Cardiac fibroblast (primary cell): ENCODE results near the gene LRFN2.

Experiments
- DNase-seq, 2 donors: peaks; one replicate each; pipeline versions ENCODE4 v3.0.0 to v3.0.0-alpha.2; 2010; ENCODE audit warnings: low read depth in 2 of 2
- H3K4me3 ChIP-seq, 2 donors: replicated peaks in 1 of 2; 1 replicate in 1 of 2; 2 replicates in 1 of 2; pipeline ENCODE4 v1.5.1; 2011; ENCODE audit warnings: low read depth in 2 of 2, low read length in 2 of 2, mild to moderate bottlenecking in 2 of 2, moderate library complexity in 1 of 2
- TF ChIP-seq, protein P1 (sequence below): IDR thresholded peaks from one replicate; pipeline ENCODE4 v1.5.1; 2011; ENCODE audit warnings: low read depth, mild to moderate bottlenecking, low read length, inconsistent platforms

Gene LRFN2

DNA sequence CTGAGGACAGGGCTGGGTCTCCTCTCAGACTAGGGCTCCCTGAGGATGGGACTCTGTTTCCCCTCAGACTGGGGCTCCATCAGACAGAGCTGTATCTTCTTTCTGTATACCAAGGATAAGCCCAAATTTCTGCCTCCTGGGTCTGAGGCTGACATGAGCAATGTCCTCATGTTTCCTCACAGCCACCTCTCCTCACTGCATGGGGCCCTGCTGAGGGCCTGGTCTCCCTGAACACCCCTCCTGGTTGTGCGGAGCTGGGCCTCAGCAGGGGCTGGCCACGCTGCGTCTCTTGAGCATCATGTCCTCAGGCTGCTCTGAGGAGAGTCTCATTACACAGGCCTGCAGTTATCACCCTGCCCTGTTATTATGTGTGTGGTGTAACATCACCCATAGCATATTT is 144.6 kb downstream of the LRFN2 start:
- no peak for DNase-seq
- no peak overlapping the region for H3K4me3 ChIP-seq
- TF ChIP-seq, protein P1, sequence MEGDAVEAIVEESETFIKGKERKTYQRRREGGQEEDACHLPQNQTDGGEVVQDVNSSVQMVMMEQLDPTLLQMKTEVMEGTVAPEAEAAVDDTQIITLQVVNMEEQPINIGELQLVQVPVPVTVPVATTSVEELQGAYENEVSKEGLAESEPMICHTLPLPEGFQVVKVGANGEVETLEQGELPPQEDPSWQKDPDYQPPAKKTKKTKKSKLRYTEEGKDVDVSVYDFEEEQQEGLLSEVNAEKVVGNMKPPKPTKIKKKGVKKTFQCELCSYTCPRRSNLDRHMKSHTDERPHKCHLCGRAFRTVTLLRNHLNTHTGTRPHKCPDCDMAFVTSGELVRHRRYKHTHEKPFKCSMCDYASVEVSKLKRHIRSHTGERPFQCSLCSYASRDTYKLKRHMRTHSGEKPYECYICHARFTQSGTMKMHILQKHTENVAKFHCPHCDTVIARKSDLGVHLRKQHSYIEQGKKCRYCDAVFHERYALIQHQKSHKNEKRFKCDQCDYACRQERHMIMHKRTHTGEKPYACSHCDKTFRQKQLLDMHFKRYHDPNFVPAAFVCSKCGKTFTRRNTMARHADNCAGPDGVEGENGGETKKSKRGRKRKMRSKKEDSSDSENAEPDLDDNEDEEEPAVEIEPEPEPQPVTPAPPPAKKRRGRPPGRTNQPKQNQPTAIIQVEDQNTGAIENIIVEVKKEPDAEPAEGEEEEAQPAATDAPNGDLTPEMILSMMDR = no peak

DNA sequence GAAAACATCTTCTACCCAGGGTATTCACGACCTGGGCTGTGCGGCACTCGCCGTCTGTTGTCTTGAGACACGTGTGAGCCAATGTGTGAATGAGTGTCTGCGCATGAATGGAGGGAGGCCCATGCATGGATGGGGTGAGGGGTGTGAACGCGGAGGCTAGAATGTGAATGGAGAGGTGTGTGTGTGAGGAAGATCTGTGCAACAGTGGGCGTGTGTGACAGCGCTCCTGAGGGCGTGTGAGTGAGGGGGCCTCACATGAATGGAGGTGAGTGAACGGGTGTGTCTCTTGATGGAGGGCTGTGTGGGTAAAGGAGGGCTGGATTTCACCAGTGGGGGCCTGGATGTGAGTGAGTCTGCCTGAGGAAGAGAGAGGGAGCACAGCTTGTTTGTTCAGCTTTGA is 146.0 kb downstream of the LRFN2 start:
- no peak overlapping the region for H3K4me3 ChIP-seq
- TF ChIP-seq, protein P1 = no peak
- DNase-seq = no peak

DNA sequence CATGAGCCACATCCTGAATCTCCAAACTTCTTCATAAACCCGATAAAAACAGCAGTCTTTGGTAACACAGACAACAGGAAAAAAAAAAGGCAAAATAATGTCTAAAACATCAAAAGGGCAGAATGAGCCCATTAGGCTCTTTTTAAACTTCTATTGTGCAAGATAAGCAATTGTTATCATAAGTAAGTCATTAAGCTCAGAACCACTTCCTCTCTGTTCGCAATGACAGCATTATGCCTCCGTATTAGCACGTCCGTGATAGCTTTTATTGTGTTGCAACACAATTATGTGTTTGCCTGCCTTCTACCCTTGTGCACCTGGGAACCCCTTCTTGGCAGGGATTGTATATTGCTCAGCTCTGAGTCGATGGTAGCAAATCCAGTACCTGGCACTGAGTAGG is 147.1 kb downstream of the LRFN2 start:
- TF ChIP-seq, protein P1 = no peak
- H3K4me3 ChIP-seq = no peak overlapping the region
- no peak for DNase-seq

DNA sequence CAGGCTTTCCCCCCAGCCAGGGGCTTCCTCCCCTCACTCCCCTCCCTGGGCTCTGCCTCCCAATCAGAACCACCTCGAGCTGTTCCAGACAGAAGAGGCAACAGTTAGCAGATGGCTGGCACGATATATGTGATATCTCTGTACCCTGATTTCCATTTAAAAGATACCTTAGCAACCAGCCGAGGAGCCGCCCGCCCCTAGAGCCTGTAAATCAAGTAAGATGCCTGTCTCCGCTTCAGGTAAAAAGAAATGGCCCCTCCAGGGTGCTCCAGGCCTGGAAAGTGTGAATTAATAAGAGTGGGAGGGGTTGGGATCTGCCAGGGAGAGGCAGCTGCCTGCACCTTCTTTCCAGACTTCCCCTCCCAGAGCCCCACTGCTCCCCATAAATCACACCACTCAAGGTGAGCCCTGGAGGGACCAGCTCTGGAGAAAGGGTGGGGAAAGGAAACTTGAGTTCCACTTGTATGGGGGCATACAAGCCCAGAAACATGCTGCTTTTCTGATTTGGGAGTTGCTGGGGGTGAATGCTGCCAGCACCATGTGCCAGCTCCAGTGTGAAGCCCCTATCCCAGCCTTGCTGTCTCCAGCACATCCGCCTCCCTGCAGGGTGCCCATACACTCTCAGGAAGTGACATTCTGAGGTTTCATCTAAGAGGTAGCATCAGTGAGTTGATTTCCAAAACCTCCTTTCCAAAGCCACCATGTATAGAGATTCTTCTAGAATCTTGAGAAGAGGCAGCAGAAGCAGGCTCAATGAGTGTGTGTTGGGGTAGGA is 148.0 kb downstream of the LRFN2 start:
- DNase-seq = no peak
- no peak overlapping the region for H3K4me3 ChIP-seq
- TF ChIP-seq, protein P1 = no peak

DNA sequence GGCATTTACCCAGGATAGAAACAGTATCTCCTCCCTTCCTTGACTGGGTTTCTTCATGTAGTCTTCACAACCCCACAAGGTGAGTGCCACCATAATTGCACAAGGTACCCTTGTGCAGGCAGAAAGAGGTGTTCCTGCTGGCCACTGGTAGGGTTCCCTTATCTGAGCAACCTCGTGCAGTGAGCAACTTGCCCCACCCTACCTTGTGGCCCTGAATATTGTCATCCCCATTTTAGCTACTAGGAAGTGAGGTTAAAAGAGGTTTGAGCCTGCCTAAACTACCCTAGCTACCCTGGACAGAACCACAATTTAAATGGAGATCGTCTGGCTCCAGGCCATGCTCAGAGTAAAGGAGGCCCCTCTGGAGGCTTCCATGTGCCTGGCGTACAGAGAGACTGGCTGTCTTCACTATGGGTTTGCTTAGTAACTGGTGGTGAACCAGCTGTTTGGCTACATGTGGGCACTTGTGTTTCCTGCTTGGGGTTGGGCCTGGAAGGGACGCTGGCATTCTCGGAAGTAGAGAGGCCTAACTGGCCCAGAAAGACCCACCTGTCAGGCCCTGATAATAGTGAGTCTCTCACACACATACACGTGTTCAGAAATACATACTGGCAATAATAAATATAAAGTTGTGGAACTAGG is 148.8 kb downstream of the LRFN2 start:
- DNase-seq = no peak
- H3K4me3 ChIP-seq = no peak overlapping the region
- TF ChIP-seq, protein P1 = no peak

DNA sequence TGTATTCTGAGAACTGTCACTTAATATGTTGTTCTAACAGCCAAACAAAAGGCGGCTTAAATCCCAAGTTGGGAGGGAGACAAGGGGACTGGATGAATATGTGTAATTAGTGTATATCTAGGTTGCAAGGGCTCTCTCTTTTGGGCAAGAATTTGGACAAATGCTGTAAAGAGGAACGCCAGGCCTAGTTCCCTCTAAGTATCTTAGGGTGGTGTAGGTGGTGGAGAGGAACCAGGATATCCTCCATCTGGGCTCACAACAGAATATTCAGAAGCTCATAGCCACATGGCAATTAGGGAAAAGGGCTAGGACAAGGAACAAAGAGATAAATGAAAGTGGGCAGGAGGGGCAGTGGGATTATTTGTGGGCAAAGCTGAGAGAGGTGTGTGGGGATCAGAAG is 149.5 kb downstream of the LRFN2 start:
- TF ChIP-seq, protein P1 = no peak
- no peak overlapping the region for H3K4me3 ChIP-seq
- no peak for DNase-seq
